GM10266 (cell line): Measurements from ENCODE around the gene CFAP74.
"Not testable (repeated sequence)": the region's sequence is repeated elsewhere in the genome, so short reads cannot be mapped to it uniquely, and the experiment has no call there.

Experiments used
- DNase-seq: peaks from one replicate; pipeline ENCODE4 v3.0.0; 2012; ENCODE audit errors: extremely low spot score
- TF ChIP-seq, protein P1 (sequence below): IDR thresholded peaks from 2 replicates; pipeline ENCODE4 v1.5.1; 2012; ENCODE audit warnings: mild to moderate bottlenecking, low read depth; ENCODE audit not compliant: control insufficient read depth, insufficient read depth; ENCODE audit errors: missing control alignments

CFAP74 gene

DNA sequence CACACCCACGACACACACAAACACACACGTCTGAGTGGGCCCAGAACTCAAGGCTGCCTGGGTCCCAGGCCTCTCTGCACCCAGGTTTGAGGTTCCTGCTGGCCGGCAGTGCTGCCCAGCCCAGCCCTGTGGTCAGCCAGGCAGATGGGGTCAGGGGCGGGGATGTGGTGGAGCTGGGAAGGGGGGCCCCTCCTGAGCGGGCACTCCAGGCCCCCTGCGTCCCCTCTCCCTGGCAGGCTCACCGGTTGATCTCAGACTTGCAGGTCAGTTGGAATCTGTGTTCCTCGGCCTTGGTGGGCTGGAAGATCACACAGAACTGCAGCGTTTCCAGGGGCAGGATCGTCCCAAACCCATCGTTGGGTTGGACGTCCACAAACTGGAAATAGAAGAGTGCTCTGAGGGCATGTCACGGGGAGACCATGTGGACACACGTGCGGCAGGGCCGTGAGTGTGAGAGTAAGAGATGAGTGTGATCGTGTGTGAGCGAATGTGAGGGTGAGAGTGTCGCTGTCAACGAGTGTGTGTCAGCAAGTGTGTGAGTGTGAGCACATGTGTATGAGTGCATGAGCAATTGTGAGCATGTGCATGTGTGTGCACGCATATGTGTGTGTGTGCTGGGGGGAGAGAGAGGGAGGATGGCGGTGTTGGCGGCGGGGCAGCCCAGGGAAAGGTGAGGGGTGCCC is 64.8 kb downstream of the CFAP74 start:
- TF ChIP-seq, protein P1, sequence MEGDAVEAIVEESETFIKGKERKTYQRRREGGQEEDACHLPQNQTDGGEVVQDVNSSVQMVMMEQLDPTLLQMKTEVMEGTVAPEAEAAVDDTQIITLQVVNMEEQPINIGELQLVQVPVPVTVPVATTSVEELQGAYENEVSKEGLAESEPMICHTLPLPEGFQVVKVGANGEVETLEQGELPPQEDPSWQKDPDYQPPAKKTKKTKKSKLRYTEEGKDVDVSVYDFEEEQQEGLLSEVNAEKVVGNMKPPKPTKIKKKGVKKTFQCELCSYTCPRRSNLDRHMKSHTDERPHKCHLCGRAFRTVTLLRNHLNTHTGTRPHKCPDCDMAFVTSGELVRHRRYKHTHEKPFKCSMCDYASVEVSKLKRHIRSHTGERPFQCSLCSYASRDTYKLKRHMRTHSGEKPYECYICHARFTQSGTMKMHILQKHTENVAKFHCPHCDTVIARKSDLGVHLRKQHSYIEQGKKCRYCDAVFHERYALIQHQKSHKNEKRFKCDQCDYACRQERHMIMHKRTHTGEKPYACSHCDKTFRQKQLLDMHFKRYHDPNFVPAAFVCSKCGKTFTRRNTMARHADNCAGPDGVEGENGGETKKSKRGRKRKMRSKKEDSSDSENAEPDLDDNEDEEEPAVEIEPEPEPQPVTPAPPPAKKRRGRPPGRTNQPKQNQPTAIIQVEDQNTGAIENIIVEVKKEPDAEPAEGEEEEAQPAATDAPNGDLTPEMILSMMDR, result no peak
- DNase-seq, result no peak

DNA sequence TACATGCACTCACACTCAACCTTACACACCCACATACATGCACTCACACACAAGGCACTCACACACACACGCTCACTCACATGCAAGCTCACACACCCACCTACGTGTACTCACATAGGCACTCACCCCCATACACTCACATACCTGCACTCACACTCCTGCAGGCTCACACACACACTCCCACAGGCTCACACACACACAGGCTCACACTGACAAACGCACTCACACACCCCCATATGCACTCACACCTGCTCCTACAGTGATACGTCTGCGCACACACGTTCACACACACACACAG is 65.4 kb downstream of the CFAP74 start:
- TF ChIP-seq, protein P1, result no peak

DNA sequence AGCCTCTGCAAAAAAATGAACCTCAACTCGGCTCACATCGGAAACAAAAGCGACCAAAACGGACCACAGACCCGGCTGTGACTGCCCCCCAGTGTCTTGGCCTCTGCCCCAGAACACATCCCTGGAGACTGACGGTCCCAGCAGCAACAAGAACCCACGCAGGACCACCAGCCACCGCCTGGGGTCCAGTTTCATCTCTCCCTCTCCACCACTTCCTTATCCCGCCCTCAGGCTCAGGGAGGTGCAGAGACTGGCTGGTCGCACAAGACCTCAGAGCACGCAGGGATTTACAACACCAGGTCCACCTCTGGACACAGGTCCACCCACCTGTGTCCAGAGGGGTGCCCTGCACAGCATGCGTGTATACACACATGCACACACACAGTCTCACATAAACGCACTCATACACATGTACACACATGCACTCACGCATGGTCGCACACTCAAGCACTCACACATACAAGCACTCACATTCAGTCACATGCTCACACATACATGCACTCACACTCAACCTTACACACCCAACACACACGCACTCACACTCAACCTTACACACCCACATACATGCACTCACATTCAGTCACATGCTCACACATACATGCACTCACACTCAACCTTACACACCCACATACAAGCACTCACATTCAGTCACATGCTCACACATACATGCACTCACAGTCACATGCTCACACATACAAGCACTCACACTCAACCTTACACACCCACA is 65.9 kb downstream of the CFAP74 start:
- no peak for DNase-seq
- TF ChIP-seq, protein P1, result no peak

More for the DNA sequence above, 65.4 kb downstream of the CFAP74 start:
- no peak for DNase-seq

DNA sequence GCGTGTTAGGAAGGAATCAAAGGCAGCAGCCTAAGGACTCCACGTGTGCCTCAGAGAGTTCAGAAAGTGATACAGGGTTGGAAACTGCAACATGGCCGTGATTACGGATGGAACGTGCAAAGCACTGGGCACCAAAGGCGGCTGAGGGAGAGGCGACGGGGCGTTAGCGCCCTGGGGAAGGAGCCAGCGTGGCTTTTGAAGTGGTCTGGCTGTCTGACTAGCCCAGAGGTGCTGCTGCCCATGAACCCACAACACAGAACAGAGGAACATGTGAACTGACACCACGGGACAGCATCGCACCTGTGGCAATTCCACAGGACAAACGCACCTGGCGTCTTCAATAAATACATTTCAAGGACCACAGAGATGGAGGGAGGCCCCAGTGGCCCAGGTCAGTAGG is 66.5 kb downstream of the CFAP74 start:
- TF ChIP-seq, protein P1, result no peak
- no peak for DNase-seq

DNA sequence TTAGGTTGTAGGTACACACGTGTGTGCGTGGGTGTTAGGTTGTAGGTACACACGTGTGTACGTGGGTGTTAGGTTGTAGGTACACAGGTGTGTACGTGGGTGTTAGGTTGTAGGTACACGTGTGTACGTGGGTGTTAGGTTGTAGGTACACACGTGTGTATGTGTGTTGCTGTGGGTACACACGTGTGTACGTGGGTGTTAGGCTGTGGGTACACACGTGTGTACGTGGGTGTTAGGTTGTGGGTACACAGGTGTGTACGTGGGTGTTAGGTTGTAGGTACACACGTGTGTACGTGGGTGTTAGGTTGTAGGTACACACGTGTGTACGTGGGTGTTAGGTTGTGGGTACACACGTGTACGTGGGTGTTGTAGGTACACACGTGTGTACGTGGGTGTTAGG is 68.7 kb downstream of the CFAP74 start:
- DNase-seq, result not testable (repeated sequence)

DNA sequence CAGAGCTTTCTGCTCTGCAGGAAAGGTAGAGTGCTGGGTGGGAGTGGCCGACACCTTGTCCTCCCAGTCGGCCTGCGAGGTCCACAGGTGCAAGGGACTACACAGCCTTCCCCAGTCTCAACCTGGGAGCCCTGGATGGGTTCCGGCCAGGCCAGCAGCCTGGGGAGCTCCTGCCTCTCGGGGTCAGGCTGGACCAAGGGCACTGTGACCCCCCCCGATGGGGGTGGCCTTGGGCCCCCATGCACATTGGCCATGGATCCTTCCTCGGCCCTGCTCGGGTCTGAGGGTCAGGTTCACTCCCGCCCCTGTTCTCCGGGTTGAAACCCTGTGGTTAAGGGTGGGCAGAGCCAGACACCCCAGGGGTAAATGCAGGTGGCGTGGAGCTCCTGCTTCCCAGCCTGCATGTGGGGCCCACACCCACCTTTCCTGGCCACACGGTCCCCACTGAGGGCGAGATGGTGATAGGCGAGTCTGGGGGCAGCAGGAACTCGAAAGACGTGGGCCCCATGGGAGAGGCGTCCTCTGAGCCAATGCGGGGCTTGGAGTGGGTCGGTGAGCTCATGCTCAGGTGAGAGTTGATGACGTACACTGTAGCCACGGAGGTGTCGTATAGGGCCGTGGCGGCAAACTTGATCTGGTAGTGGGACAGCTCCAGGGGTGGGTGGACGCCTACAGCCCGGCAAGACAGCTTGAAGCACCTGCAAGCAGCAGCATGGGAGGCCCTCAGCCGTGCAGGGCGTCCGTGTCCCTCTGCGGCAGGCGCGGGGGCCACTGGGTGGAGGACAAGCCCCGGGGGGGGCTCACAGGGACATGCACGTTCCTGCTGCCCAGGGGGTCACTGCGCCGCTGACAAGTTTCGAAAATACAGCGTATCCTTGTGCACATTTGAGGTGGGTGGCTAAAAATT is 73.7 kb downstream of the CFAP74 start:
- no peak for DNase-seq
- TF ChIP-seq, protein P1, result no peak

DNA sequence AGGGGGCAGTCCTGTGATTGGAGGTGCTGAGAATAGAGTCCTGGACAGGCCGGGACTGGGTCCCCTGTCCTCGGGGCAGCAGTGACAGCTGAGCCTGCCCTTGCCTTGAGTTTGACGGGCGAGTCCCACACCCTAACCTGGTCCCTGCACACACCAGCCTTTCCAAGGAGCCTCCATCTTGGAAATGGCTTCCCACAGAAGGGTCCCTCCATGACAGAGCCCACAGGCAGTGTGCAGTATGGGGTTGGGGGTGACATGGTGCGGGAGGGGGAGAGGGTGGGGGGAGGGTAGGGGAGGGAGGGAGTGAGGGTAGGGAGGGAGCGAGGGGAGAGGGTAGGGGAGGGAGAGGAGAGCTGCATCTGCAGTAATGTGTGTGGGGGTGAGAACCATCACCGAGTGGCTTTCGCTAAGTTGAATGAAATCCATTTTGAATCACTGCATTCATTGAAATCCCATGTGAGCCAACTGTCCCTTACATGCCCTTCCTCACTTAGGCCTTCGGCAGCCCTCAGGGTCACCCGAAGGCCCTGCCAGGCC is 74.4 kb downstream of the CFAP74 start:
- DNase-seq, result no peak

More for the DNA sequence above, 74.4 kb downstream of the CFAP74 start:
- TF ChIP-seq, protein P1, result no peak
